Lower leg skin (tissue), 3 donors: ENCODE measurements around the gene RPL4.

Experiments used
- POLR2A ChIP-seq, 2 donors: fragments of 450-650 bp; IDR thresholded peaks; one replicate each; pipeline ENCODE4 v1.6.1; 2016 to 2017; ENCODE audit warnings: antibody characterized with exemption in 2 of 2, mild to moderate bottlenecking in 1 of 2, moderate library complexity in 1 of 2
- TF ChIP-seq, protein P1 (sequence below), 3 donors: fragments of 450-650 bp; IDR thresholded peaks; one replicate each; pipeline ENCODE4 v1.5.1; 2016; ENCODE audit warnings: antibody characterized with exemption in 3 of 3, mild to moderate bottlenecking in 3 of 3, moderate library complexity in 2 of 3

DNA sequence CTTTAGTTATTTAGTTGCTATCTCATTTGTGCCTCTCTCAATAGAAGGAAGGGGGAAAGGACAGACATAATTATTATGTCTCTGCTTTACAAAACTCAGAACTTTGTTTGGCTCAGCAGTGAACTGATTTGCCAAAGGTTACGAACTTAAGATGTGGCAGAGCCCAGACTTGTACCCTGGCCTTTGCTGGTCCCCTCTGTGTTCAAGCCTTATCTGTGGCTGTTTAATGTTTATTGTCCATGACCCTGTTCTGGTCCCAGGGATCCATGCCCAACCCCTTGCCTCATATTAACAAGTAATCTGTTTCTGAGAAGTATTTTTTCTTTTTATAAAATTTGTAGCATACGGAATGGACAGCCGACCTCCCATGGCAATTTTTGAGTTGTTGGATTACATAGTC is 17.8 kb downstream of the RPL4 start:
- TF ChIP-seq, protein P1, sequence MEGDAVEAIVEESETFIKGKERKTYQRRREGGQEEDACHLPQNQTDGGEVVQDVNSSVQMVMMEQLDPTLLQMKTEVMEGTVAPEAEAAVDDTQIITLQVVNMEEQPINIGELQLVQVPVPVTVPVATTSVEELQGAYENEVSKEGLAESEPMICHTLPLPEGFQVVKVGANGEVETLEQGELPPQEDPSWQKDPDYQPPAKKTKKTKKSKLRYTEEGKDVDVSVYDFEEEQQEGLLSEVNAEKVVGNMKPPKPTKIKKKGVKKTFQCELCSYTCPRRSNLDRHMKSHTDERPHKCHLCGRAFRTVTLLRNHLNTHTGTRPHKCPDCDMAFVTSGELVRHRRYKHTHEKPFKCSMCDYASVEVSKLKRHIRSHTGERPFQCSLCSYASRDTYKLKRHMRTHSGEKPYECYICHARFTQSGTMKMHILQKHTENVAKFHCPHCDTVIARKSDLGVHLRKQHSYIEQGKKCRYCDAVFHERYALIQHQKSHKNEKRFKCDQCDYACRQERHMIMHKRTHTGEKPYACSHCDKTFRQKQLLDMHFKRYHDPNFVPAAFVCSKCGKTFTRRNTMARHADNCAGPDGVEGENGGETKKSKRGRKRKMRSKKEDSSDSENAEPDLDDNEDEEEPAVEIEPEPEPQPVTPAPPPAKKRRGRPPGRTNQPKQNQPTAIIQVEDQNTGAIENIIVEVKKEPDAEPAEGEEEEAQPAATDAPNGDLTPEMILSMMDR (IDR thresholded peaks at IDR 0.05): no peak
- no peak for TF ChIP-seq POLR2A (IDR thresholded peaks at IDR 0.05)
